ENCODE results near the gene FOS. TPM values are rescaled to one million over a fixed set of nuclear protein-coding genes. Genes with fewer than 3 reads are reported as not detected.

Gene FOS
- total and polyA plus RNA-seq, 2 of the 8 experiments (the other 6 are each of a cell fraction or from before 2014, with no cell fraction given), result 50.2 to 51.8 TPM

DNA sequence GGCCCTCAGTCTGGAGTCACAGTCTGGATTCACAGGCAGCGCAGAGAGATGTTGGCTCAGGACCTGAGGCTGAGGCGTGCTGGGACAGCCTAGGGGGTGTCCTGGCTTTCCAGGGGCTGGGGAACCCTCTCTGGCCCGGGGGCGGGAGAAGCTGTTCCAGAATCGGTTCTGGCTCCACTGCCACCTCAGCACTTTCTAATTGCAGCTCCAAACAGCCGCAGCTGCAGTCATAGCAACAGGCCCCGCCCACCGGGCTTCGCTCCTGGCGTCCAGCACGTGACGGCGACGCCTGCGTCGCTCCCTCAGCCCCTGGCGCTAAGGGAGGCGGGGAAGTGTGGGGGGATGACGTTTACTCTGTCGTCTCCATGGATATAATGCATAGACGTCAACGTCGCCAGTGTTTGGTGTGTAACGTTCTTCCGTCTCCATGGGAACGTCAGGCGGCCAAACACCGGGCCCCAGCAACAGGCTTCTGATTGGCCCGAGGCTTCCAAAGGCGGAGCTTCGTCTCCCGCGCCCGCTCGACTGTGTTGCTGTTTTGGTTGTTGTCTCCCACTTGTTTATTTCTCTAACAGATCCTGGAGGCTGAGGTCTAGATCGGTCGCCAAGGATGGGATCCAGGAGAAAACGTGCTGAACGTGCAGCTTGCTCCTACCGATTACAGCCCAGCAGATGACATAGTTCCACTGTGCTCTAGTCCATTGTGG is 19.7 kb upstream of the FOS start (continued):
- TF ChIP-seq SP1 (IDR thresholded peaks at IDR 0.05; ENCODE audit: low read depth, low read length) (peak; percentile 88), TEAD4 (IDR thresholded peaks at IDR 0.05; ENCODE audit: low read depth, low read length) (no peak), SUZ12 (IDR thresholded peaks at IDR 0.05; ENCODE audit: low read length) (no peak), GABPA (IDR thresholded peaks at IDR 0.05; ENCODE audit: borderline replicate concordance, insufficient read depth, low read length) (no peak), SIRT6 (IDR thresholded peaks at IDR 0.05; ENCODE audit: low read length) (no peak), GTF2F1 (IDR thresholded peaks at IDR 0.05; ENCODE audit: borderline replicate concordance, low read depth, low read length) (peak; percentile 79; the same call in 1 of the 2 replicates), JUN (IDR thresholded peaks at IDR 0.05; ENCODE audit: low read depth, low read length) (no peak), CBX8 (IDR thresholded peaks at IDR 0.05; ENCODE audit: borderline replicate concordance, low read depth, low read length) (no peak), ASH2L (IDR thresholded peaks at IDR 0.05; ENCODE audit: low read length) (peak; percentile 38), RBBP5 (IDR thresholded peaks at IDR 0.05; ENCODE audit: borderline replicate concordance, low read depth, low read length) (no peak), TBP (IDR thresholded peaks at IDR 0.05; ENCODE audit: low read depth, low read length) (peak; percentile 91), TCF12 (IDR thresholded peaks at IDR 0.05; ENCODE audit: low read depth, low read length) (no peak), POLR2A (IDR thresholded peaks at IDR 0.05; ENCODE audit: control extremely low read depth in 1 of 2, low read depth in 2 of 2, low read length in 2 of 2) (peak; percentile 57 to 99), EZH2 (IDR thresholded peaks at IDR 0.05; ENCODE audit: low read depth, low read length, severe bottlenecking) (no peak), YY1 (IDR thresholded peaks at IDR 0.05; ENCODE audit: low read depth, low read length) (no peak), BRCA1 (IDR thresholded peaks at IDR 0.05; ENCODE audit: low read depth, low read length) (no peak)
- TF ChIP-seq, protein P1, sequence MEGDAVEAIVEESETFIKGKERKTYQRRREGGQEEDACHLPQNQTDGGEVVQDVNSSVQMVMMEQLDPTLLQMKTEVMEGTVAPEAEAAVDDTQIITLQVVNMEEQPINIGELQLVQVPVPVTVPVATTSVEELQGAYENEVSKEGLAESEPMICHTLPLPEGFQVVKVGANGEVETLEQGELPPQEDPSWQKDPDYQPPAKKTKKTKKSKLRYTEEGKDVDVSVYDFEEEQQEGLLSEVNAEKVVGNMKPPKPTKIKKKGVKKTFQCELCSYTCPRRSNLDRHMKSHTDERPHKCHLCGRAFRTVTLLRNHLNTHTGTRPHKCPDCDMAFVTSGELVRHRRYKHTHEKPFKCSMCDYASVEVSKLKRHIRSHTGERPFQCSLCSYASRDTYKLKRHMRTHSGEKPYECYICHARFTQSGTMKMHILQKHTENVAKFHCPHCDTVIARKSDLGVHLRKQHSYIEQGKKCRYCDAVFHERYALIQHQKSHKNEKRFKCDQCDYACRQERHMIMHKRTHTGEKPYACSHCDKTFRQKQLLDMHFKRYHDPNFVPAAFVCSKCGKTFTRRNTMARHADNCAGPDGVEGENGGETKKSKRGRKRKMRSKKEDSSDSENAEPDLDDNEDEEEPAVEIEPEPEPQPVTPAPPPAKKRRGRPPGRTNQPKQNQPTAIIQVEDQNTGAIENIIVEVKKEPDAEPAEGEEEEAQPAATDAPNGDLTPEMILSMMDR (IDR thresholded peaks at IDR 0.05; ENCODE audit: control extremely low read depth in 1 of 3, insufficient read depth in 1 of 3, low read depth in 1 of 3, low read length in 3 of 3), result no peak
- TF ChIP-seq, protein P2, sequence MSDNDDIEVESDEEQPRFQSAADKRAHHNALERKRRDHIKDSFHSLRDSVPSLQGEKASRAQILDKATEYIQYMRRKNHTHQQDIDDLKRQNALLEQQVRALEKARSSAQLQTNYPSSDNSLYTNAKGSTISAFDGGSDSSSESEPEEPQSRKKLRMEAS (IDR thresholded peaks at IDR 0.05), result peak; percentile 65
